Measurements from ENCODE around the gene KIAA1217.

Gene KIAA1217

GRCh38 chr10:24561453-24561852, 352.5 kb downstream of the KIAA1217 start:
- DNase-seq (ENCODE audit: low spot score): no peak
- Histone ChIP-seq H3K27ac (no peak overlapping the region), H3K4me3 (no peak overlapping the region)
- no peak for TF ChIP-seq CTCF (IDR thresholded peaks at IDR 0.05)

- no peak overlapping the region for H3K27ac ChIP-seq
- H3K4me3 ChIP-seq: no peak overlapping the region
- no peak for DNase-seq (ENCODE audit: low spot score)
- TF ChIP-seq CTCF (IDR thresholded peaks at IDR 0.05): no peak
These were observed 359.1 kb downstream of the KIAA1217 start for GRCh38 chr10:24568042-24568441.

GRCh38 chr10:24569330-24569796, 360.4 kb downstream of the KIAA1217 start:
- TF ChIP-seq CTCF (IDR thresholded peaks at IDR 0.05): no peak
- DNase-seq (ENCODE audit: low spot score): no peak
- Histone ChIP-seq H3K27ac (no peak overlapping the region), H3K4me3 (no peak overlapping the region)

GRCh38 chr10:24569828-24570657, 361.1 kb downstream of the KIAA1217 start:
- H3K4me3 ChIP-seq: no peak overlapping the region
- DNase-seq (ENCODE audit: low spot score): no peak

DNA sequence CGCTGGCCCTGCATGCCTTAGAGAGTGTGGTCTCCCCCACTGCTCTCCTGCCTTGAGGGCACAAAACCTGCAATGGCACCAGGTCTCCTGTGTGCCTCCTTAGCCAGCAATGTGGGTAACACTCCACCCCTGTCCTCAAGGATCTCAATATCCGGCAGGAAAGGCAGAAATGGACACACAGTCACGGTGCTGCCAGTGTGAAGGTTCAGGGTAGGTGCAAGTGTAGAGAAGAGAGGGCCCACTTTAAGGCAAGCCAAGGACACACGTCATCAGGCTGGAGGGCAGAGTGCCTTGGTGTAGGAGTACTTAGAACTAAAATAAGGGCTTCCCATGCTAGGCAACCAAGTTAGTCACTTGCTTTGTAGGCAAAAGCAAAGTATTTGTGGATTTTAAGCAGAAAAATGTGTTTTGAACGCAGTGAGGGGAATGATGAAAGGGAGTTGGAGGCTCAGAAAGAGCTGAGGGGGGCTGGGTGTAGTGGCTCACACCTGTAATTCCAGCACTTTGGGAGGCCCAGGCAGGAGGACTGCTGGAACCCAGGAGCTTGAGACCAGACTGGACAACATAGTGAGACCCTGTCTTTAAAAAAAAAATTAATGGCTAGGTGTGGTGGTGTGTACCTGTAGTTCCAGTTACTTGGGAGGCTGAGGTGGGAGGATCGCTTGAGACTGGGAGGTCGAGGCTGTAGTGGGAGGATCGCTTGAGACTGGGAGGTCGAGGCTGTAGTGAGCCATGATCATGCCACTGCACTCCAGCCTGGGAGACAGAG, 361.9 kb downstream of the KIAA1217 start:
- TF ChIP-seq CTCF (IDR thresholded peaks at IDR 0.05): no peak
- Histone ChIP-seq H3K4me3 (no peak overlapping the region), H3K27ac (no peak overlapping the region)
- no peak for DNase-seq (ENCODE audit: low spot score)

More at GRCh38 chr10:24569828-24570657, 361.1 kb downstream of the KIAA1217 start:
- TF ChIP-seq CTCF (IDR thresholded peaks at IDR 0.05): no peak
- no peak overlapping the region for H3K27ac ChIP-seq

GRCh38 chr10:24571870-24572450, 363.0 kb downstream of the KIAA1217 start:
- TF ChIP-seq CTCF (IDR thresholded peaks at IDR 0.05): no peak
- no peak for DNase-seq (ENCODE audit: low spot score)
- H3K4me3 ChIP-seq: no peak overlapping the region

More at GRCh38 chr10:24571870-24572450, 363.0 kb downstream of the KIAA1217 start:
- no peak overlapping the region for H3K27ac ChIP-seq
